ENCODE measurements around the gene ABCA10. TPM values are rescaled to one million over a fixed set of nuclear protein-coding genes. Genes with fewer than 3 reads are reported as not detected.

Gene ABCA10
- total RNA-seq, 4 donors from 2014 or later = 11.1 to 32.8 (median 21.7) TPM

DNA sequence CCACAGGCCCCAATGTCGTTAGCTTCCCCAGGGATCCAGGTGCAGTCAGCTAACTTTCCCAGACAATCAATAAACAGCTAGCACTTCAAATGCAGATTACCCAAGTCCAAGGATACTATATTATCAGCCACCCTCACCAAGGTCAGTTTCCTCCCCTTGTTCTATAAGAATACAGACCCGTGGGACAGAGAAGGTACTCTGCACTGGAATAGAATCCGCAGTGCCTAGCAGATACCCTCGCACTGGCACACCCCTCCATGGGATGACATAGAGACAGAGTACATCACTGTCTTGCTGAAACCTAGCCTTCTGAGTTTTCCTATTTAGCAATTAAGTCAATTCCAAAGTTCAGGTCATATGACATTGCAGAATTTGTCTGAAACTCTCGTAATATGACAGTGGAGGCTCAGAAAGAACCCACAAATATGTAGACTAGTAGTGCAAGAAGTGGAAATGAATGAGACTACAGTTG lies 40.0 kb upstream of the ABCA10 start:
- Histone ChIP-seq H3K9me3 (no peaks in the 10 kb centered on the region), H3K27me3 (no peaks in the 10 kb centered on the region), H3K4me3 (no peak overlapping the region), H3K36me3 (no peaks in the 10 kb centered on the region), H3K4me1 (no peaks in the 10 kb centered on the region), H3K27ac (no peak overlapping the region)
- DNase-seq = no peak
- TF ChIP-seq, protein P1, sequence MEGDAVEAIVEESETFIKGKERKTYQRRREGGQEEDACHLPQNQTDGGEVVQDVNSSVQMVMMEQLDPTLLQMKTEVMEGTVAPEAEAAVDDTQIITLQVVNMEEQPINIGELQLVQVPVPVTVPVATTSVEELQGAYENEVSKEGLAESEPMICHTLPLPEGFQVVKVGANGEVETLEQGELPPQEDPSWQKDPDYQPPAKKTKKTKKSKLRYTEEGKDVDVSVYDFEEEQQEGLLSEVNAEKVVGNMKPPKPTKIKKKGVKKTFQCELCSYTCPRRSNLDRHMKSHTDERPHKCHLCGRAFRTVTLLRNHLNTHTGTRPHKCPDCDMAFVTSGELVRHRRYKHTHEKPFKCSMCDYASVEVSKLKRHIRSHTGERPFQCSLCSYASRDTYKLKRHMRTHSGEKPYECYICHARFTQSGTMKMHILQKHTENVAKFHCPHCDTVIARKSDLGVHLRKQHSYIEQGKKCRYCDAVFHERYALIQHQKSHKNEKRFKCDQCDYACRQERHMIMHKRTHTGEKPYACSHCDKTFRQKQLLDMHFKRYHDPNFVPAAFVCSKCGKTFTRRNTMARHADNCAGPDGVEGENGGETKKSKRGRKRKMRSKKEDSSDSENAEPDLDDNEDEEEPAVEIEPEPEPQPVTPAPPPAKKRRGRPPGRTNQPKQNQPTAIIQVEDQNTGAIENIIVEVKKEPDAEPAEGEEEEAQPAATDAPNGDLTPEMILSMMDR (IDR thresholded peaks at IDR 0.05) = no peak
- no peak for TF ChIP-seq POLR2A (IDR thresholded peaks at IDR 0.05)
- intact Hi-C loops (cut with DNase I; ENCODE audit: low total_unique reads) = no loop called here

DNA sequence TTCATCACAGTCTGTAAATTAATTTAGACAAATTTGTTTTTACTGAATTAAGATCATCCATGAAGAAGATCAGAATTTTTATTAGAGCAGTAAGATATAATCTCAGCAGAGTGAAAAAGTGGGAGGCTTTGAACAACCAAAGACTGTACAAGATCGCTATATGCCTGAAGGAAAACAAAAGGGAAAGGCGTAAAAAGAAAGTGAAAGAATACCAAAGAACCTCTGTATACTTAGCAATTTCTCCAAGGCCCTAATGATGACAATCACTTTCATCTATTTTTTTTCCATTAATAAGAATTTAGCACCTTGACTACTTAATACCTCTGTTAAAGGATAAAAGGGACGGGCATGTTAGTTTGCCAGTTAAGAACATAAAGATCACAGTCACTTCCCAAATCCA lies 38.6 kb upstream of the ABCA10 start:
- DNase-seq = no peak
- no peaks in the 10 kb centered on the region for H3K9me3 ChIP-seq
- no peak for TF ChIP-seq POLR2A (IDR thresholded peaks at IDR 0.05)
- TF ChIP-seq, protein P1 (IDR thresholded peaks at IDR 0.05) = no peak
- intact Hi-C loops (cut with DNase I; ENCODE audit: low total_unique reads) = no loop called here
- no peaks in the 10 kb centered on the region for H3K4me1 ChIP-seq
- no peak overlapping the region for H3K27ac ChIP-seq
- H3K4me3 ChIP-seq = no peak overlapping the region
- H3K27me3 ChIP-seq = no peaks in the 10 kb centered on the region
- no peaks in the 10 kb centered on the region for H3K36me3 ChIP-seq

DNA sequence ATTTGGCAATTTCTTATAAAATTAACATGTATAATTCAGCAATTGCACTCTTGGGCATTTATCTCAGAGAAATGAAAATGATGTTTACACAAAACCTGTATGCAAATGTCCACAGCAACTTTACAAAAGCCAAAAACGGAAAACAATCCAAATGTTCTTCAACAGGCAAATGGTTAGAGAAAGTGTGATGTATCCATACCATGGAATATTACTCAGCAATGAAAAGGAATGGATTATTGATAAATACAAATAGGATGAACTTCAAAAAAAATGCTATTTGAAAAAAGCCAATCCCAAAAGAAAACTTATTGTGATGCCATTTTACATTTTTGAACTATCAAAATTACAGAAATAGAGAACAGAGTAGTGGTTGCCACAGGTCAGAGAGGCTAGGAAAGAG lies 37.2 kb upstream of the ABCA10 start:
- no peak for DNase-seq
- H3K27me3 ChIP-seq = no peaks in the 10 kb centered on the region
- intact Hi-C loops (cut with DNase I; ENCODE audit: low total_unique reads) = no loop called here

DNA sequence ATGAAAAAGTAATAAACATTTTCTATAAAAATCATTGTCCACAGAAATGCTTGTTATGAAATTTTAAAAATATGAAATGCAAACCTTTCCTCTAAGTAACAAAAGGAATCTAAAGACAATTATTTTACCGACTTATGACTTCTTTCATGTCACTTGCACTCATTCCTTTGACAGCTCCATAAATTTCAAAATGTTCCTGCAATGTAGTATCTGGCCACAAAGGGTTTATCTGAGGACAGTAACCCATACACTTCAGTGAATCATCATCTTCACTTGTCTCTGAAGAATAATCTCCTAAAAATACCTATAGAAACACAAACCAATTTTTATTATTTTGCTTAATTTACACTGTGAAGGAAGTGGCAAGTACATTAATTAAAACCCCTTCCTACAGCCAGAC lies 25.6 kb upstream of the ABCA10 start:
- Histone ChIP-seq H3K36me3 (peaks cover 0 to 2% of the 10 kb centered on the region in 2 donors), H3K9me3 (no peaks in the 10 kb centered on the region), H3K4me3 (no peak overlapping the region), H3K4me1 (no peaks in the 10 kb centered on the region), H3K27me3 (no peaks in the 10 kb centered on the region), H3K27ac (no peak overlapping the region)
- intact Hi-C loops (cut with DNase I; ENCODE audit: low total_unique reads) = no loop called here
- no peak for DNase-seq
- TF ChIP-seq POLR2A (IDR thresholded peaks at IDR 0.05) = no peak
- TF ChIP-seq, protein P1 (IDR thresholded peaks at IDR 0.05) = no peak

More for the DNA sequence above, 37.2 kb upstream of the ABCA10 start:
- H3K36me3 ChIP-seq = no peaks in the 10 kb centered on the region
- TF ChIP-seq, protein P1 (IDR thresholded peaks at IDR 0.05) = no peak
- TF ChIP-seq POLR2A (IDR thresholded peaks at IDR 0.05) = no peak
- H3K27ac ChIP-seq = no peak overlapping the region
- no peaks in the 10 kb centered on the region for H3K9me3 ChIP-seq
- no peaks in the 10 kb centered on the region for H3K4me1 ChIP-seq
- no peak overlapping the region for H3K4me3 ChIP-seq

DNA sequence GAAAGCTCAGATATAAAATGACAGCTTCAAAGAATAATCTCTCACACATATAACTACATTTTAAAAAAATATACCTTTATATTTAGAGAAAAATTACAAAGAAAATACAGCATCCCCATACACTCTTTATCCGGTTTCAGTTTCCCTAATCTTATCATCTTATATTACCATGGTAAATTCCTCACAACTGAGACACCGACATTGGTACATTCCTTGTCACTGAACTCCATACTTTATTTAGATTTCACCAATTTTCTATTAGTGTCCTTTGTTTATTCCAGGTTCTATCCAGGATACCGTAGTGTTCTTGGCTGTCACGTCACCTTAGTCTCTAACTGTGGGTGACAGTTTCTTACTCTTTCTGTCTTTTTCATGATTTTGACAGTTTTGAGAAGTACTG lies 22.0 kb upstream of the ABCA10 start:
- H3K4me1 ChIP-seq = no peaks in the 10 kb centered on the region
- intact Hi-C loops (cut with DNase I; ENCODE audit: low total_unique reads) = no loop called here
- no peak overlapping the region for H3K4me3 ChIP-seq
- no peak for TF ChIP-seq POLR2A (IDR thresholded peaks at IDR 0.05)
- TF ChIP-seq, protein P1 (IDR thresholded peaks at IDR 0.05) = no peak
- no peaks in the 10 kb centered on the region for H3K27me3 ChIP-seq
- H3K9me3 ChIP-seq = no peaks in the 10 kb centered on the region
- DNase-seq = no peak
- peaks cover 0 to 2% of the 10 kb centered on the region in 2 donors for H3K36me3 ChIP-seq
- no peak overlapping the region for H3K27ac ChIP-seq
